ENCODE data around the gene PDE4D.

DNA sequence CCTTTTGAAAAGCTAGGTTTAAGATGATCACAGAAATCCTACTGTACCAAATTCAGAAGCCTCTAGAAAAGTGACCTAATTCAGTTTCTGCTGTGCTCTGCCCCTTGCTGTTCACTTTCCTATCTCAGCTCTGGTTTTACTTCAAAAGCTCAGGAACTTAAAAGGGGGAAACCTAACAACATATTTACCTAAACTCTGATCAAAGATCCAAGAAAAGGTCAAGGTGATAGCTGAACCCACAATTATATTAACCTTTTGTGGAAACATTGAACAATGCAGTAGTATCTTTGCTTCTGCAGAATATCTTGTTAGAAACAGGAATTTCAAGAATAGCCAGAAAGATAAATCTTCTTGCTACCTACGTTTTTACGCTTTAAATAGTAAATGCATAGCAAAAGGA, 568.5 kb downstream of the PDE4D start:
- TF ChIP-seq, protein P1, sequence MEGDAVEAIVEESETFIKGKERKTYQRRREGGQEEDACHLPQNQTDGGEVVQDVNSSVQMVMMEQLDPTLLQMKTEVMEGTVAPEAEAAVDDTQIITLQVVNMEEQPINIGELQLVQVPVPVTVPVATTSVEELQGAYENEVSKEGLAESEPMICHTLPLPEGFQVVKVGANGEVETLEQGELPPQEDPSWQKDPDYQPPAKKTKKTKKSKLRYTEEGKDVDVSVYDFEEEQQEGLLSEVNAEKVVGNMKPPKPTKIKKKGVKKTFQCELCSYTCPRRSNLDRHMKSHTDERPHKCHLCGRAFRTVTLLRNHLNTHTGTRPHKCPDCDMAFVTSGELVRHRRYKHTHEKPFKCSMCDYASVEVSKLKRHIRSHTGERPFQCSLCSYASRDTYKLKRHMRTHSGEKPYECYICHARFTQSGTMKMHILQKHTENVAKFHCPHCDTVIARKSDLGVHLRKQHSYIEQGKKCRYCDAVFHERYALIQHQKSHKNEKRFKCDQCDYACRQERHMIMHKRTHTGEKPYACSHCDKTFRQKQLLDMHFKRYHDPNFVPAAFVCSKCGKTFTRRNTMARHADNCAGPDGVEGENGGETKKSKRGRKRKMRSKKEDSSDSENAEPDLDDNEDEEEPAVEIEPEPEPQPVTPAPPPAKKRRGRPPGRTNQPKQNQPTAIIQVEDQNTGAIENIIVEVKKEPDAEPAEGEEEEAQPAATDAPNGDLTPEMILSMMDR (IDR thresholded peaks at IDR 0.05), result no peak
- no peak for TF ChIP-seq POLR2A (IDR thresholded peaks at IDR 0.05)

Measured in heart left ventricle (tissue), 13 donors.